IMR-90 (cell line): ENCODE data around the gene VIT.

Experiments
- BHLHE40 ChIP-seq: fragments of 150-350 bp; IDR thresholded peaks from 2 replicates; pipeline ENCODE4 v1.6.1; 2016; ENCODE audit warnings: mild to moderate bottlenecking, low read depth, low read length
- CEBPB ChIP-seq: IDR thresholded peaks from 2 replicates; pipeline ENCODE4 v1.6.1; 2012; ENCODE audit warnings: low read depth, low read length, improper control_type of control experiment
- CTCF ChIP-seq: conservative IDR thresholded peaks from 2 replicates; pipeline ENCODE4 v1.5.1; 2012; ENCODE audit warnings: mild to moderate bottlenecking, low read depth, low read length, improper control_type of control experiment
- FOS ChIP-seq: fragments of 150-350 bp; IDR thresholded peaks from 2 replicates; pipeline ENCODE4 v1.6.1; 2016; ENCODE audit warnings: low read depth, low read length
- MXI1 ChIP-seq: IDR thresholded peaks from 2 replicates; pipeline ENCODE4 v1.6.1; 2012; ENCODE audit warnings: low read depth, mild to moderate bottlenecking, low read length, moderate library complexity, borderline replicate concordance
- POLR2A ChIP-seq: IDR thresholded peaks from 2 replicates; pipeline ENCODE4 v1.6.1; 2012; ENCODE audit warnings: mild to moderate bottlenecking, low read depth, low read length
- RFX5 ChIP-seq: IDR thresholded peaks from 2 replicates; pipeline ENCODE4 v1.8.0; 2012; ENCODE audit warnings: low read depth, mild to moderate bottlenecking, low read length, moderate library complexity

DNA sequence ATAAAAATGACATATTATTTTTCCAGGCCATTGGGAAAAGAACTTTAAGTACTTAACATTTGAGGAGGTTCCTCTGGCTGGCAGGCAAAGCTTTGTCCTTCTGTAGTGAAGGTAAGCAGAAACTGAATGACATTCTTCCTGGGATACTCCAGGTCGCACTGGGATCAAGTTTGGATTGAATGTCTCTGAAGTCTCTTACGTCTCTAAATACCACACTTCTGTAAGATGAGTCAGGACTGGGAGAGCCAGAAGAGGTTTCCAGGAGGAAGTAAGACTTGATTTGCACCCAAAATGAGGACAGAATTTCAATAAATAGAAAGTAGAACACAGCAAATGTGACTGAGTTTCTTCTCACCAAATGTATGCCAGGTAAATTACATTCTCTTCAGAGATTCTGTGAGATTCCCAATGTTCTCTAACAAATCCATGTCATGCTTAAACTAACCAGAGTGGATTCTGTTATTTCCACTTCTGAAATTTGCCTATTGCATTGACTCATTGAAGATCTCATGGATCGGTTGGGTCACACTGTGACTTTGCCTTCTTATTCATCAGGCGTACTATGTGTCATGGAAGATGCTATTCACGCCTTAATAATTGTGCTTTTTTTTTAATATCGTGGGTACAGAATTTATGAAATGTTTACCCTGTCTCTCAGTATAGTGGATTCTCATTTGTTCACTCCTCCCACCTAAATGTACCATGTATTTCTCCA, 25.5 kb upstream of the VIT start:
- TF ChIP-seq POLR2A, result no peak
- no peak; the same call in 1 of the 2 replicates for TF ChIP-seq CEBPB
- TF ChIP-seq CTCF, result no peak
- no peak for TF ChIP-seq BHLHE40
- TF ChIP-seq RFX5, result no peak
- TF ChIP-seq FOS, result no peak
- no peak for TF ChIP-seq MXI1
